Daoy (cell line): ENCODE results near the gene FAM3C. TPM values are rescaled to one million over a fixed set of nuclear protein-coding genes. Genes with fewer than 3 reads are reported as not detected.
A peak's percentile ranks its signal among the peaks of the same experiment; 100 is the strongest.

Experiments used
- DNase-seq: peaks from one replicate; pipeline ENCODE4 v3.0.0-alpha.2; 2015; ENCODE audit warnings: low read depth
- total RNA-seq: library from RNA; depleted of rRNA; stranded (reverse); fragments of >200 nt; shearing (Covaris generic); gene quantifications from 2 replicates; pipeline ENCODE4 v1.2.3, GENCODE V29; 2014

The FAM3C gene
- total RNA-seq, 1 experiment from 2014 or later: 86.6 TPM

DNA sequence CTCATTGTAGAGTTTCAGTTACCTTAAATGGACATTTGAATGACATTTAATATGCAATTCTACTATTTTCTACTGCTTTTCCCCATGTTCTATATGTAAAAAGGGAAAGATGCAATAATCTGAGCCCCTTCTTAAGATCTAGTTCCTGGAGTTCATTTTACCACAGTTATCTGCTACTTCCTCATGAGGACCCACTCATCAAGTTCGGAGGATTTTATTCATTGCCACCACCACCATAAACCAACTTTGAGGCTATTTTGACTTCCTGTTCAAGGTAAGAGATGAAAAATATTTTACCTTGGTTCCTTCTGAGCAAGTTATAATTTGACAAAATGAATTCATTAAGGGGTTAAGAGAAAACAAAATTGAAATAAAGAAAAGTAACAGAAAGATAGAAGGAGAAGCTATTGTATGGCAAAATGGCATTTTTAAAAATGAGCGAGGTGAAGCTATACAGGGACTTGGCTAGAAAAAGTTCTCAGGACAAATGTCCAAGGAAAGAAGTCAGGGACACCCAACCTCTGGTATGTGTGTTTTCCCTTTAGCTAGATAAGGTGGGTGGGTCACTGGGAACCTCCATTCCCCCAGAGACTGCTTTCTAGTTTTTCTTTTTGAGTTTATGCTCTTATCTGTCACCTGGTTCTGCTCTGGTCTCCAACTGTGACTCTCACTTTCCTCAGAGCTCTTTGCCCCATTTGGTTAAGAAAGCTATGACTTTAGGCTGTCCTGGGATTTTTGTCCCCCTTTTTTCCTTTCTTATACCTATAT lies 14.9 kb upstream of the FAM3C start:
- DNase-seq: no peak

DNA sequence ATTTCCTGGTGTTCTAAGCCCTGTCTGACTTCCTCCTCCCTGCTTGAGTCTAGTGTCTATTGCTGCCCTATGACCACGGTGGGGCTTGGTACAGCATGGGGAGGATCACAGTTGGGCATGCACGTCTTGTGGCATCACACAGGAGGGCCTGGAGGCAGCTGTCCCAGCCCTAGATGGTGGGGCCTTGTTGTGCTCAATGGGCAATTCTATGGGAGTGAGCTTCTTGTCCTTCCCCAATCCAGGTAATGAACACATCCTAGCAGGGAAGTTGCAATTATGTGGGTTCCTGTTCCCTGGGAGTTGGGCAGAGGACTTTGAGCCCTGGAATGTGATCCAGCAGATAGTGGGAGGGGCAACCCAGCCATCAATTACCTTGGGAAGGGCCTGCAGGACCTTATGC lies 10.8 kb upstream of the FAM3C start:
- no peak for DNase-seq

DNA sequence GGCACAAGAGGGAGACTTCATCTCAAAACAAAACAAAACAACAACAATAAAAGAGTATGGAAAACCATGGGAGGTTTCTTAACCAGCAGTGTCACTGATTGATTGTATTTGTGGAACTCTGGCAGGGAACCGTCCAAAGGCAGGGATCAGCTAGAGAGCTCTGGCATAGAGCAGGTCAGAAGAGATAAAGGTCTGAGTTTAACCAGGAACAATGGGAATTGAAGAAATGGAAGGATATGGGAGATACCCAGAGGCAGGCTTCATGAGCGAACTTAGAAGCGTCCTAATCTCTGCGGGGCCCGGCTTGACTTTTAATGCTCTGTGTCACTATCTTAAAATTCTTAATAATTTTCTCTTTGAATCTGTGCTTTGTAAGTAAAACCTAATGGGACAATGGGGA lies 10.4 kb upstream of the FAM3C start:
- no peak for DNase-seq

DNA sequence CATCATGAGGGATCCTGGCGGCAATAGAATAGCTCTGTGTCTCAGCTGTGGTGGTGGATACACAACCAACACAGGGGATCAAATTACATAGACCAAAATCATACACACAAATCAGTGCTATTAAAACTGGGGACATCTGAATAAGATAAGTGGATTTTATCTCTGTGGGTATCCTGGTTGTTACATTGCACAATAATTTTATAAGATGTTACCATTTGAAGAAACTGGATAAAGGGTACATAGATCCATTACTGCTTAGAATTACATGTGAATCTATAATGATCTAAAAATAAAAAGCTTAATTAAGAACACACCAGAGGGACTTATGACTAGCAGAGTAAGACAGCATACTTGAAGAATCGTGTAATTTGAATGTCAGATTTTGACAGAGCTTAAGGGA lies 8.2 kb upstream of the FAM3C start:
- no peak for DNase-seq

DNA sequence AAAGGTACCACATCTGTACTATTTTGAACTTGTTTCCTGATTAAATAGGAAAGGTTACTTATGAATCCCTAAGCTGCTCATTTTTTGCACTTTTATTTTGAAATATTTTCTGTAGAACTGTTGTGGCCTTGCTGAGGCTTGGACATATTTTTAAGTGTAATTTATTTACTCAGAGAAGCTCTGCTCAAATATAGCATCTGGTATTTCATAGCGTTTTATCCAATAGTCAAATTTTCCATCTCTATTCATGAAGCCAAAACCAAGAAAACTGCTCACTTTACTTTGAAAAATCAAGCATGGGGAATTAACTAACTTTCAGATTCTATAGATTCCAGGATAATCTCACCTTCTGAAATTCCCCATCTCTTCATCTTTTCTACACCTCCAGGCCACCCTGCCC lies 6.6 kb upstream of the FAM3C start:
- DNase-seq: no peak

DNA sequence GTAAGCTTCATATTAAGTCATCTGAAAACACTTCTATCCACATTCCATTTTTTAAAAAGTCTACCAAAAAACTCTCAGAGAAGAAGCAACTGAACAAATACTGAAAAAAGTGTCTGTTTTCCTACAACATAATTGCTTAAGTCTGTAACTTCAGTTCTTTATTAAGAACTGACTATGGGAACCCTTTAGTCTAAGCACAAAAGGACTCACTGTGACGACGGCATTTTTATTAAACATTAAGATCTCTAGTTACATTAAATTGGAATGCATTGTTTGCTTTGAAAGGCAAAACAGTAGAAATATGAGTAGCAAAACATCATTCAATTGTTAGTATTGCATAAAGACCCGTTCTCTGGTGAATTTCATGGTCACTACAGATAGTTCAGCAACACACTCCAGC lies 5.8 kb upstream of the FAM3C start:
- DNase-seq: no peak

DNA sequence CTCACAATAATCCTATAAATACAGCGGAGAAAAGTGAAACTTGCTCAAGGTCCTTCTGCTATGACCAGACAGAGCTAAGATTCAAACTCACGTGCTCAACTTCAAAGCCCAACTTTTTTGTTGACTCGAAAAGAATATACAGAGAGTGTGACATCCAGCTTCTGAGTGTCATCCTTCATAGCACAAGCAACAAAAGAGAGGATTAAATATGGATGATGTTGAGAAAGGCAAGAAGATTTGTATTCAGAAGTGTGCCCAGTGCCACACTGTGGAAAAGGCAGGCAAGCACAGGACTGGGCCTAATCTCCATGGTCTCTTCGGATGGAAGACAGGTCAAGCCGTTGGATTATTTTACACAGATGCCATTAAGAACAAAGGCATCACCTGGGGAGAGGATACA lies 2.1 kb upstream of the FAM3C start:
- no peak for DNase-seq

DNA sequence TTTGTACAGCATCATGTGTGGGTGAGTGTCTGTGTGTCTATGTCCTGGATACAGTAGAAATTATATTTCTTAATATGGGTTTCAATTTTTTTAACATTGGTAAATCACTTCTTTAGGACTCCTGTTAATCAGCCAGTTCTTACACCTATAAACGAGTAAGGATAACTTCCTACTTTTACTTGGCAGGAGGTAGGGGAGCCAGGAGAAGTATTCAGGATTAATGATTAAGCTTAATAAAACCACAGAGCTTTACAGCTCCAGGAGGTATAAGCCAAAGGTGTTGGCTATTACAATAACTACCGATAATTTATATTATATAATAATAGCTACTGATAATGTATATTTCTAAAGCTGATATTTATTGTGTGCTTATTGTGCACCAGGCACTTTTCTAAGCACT lies 1.7 kb upstream of the FAM3C start:
- DNase-seq: no peak

DNA sequence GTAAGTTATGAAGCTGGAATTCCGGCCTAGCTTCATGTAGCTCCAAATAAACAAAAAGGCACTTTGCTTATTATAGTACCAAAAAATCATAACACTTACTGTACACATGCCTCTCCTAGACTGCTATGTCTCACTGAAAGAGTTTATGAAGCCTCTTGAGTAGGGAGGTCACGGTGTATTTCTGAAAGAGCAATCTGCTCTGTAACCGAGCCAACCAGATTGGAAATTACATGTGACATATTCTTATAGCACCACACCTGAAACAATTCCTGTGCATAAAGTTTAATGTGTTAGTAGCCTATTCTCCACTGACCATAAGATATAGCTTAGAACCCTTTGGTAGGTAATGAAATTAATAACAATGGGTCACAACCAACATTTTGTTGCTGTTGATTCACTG lies 1.3 kb upstream of the FAM3C start:
- DNase-seq: no peak

DNA sequence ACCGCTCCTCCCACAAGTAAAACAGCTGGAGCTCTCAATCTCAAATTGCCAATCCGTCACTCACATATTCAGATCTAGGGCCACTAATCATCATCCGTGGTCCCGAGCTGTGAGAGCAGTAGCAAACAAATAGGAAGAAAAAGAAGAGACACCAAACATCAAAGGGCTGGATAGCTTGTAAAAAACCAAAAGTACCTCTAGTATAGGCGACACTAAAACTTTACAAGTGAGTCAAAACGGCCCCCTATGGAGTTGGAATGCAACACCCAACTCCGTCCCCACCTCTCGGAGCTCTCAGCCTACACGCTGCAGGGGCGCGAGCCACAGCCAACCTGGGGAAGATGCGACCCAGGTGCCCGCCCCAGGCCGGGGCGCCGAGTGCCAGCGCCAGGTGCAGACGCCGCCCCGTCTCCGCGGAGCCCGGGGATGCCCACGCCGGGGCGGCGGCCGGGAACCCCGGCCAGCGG lies 581 bp downstream of the FAM3C start:
- peak; percentile 78 for DNase-seq

DNA sequence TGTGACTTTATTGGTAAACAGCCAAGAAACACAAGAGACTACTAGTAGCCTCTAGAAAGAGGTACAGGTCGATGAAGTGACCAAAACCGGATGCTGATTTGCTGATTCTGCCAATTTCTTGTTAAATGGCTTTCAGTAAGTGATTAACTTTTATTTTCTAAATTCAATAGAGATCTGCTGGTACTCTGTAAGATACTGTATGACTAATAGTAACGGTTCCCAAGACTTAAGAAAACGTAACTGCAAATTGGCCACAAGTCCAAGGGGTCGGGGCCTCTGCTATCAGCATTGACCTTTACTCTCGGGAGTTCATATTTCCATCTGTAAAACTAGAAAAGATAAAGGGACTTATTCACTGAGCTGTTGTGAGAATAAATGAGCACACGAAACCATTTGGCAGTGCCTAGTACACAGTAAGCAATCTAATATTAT lies 1.4 kb downstream of the FAM3C start:
- no peak for DNase-seq

DNA sequence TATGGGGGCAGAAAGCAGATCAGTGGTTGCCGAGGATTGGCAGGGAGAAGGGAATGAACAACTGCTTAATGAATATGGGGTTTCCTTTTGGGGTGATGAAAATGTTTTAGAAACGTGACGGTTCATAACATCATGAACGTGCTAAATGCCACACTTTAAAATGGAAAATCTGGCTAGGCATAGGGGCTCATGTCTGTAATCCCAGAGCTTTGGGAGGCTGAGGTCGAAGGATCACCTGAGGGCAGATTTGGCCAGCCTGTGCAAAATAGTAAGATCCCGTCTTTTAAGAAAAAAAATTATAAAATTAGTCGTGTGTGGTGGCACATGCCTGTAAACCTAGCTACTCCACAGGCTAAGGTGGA lies 3.1 kb downstream of the FAM3C start:
- DNase-seq: no peak

DNA sequence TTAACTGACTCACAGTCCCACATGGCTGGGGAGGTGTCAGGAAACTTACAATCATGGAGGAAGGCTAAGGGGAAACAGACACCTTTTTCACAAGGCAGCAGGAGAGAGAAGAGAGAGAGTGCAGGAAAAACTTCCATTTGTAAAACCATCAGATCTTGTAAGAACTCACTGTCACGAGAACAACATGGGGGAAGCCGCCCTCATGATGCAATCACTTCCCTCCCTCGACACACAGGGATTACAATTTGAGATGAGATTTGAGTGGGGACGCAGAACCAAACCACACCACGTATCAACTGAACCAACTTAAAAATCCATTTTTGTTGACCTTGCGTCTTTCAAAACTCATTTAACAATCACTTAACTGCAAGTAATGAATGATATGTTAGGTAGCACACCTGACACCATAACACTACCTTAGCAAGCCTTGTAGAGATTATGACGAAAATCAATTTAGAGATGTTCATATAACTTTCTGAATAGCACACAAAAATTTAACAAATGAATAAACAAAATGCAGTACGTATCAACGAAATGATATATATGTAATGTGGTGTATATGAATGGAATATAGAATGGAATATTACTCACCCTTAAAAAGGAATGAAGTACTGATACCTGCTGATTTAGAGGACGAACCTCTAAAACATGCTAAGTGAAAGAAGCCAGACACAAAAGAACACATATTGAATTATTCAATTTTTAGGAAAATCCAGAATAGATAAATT lies 3.7 kb downstream of the FAM3C start:
- DNase-seq: no peak

DNA sequence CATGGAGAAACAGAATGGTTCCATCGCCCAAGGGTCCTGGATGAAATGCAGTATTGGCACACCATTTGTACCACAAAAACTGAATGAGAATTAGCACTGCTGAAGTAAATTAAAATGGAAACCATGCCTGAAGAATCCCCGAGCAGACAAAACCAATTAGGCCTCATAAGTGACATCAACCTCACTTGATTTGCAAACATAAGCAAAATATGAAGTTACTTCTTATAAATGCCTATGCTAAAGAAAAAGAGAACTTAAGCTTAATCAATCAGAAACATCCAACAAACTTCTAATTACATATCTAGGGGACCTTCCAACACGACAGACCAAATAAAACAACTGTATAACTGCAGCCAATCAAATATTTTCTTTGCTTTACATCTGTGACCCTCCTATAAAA lies 4.4 kb downstream of the FAM3C start:
- DNase-seq: no peak

DNA sequence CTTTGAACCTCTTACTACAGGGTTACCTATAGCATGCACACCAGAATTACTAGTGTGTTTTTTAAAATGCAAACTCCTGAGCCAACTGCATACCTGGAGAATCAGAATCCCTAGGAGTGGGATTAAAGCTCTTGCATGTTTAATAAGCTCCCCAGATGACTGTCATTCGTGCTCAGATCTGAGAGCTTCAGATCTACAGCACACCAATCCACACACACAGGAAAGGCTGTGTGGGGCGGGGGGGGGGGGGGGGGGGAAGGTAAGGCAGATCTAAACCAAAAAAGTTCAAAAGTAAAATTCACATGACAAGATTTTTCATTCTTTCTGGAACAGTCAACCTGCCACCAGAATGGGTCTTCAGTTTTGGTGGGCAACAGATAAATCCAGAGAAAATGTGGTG lies 5.5 kb downstream of the FAM3C start:
- DNase-seq: no peak

DNA sequence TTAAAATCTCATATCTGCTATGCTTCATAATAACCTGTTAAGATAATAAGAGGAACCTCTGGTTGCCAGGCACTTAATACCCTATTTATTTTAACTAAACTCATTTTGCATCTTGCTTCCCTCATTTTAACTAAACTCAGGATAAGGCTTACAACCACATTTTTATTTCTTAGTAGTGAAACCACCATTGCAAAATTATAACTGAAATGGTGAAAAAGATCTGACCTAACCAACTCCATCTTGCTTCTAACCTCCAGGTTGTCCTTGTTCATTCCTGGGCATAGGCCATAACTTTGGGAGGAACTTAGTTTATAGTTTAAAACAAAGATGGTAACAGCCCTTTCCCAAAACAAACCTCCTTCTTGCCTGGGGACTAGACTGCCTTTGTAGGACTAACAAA lies 6.0 kb downstream of the FAM3C start:
- no peak for DNase-seq

DNA sequence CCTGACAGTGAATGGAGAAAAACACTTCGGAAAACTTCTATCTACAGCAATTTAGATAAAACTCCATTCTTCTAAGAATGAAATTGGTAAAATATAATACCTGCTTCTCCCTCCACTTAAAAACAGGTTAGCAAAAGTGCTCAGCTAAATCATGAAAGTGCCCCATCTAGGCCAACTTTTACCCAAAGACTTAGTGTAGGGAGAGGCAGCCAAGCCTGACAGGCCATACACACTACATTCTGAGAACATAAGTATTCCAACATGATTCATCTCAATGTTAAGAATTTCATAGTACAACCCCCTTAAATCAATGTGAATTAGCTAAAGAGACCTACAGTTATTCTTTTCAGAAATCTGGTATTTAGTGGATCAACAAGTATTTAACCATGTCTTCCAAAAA lies 7.2 kb downstream of the FAM3C start:
- no peak for DNase-seq

DNA sequence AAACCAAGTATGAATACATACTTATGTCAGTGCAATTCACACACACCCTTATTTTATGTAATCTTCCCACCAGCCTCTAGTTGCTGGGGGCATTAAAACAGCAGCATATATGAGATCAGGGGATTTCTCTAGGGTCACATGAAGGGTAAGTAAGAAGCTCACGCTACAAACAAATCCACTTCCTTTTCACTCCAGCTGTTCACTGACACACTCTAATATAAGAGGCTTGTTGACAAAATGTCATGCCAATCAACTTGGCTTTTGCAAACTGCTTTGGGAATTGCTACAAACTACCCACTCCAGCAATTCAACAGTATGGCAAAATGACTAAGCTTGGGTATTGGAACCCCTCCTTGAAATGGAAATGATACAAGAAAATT lies 10.3 kb downstream of the FAM3C start:
- peak; percentile 38 for DNase-seq

DNA sequence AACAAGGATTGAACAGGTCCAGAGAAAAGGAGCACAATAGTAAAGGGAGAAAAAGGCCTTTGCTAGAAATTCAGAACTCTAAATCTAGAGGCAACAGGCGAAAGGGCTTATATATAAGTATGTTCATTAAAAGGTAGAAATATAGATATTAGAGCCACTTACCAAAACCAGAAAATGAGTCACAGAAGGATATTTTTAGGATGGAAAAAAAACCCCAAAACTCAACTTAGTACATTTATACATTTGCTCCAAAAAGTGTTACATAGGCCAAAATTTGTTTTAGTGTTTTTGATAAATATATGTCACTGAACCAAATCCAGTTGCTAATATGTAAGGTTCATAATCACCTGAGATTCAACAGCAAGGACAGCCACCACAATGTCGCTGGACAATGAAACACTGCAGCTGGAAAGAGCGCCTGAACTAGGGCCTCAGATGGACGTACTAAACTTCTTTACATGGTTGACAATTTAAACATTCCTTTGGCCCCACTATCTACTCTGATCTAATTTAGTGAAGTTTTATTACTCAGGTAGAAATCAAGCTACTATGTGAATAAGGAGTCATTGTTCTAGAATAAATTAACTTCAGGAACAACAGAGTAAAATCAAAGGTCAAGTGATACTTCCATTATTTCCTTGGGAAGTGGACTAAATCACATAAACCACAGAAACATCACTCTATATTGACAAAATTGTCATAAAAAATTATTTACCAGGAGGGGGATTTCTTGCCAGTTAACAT lies 10.9 kb downstream of the FAM3C start:
- DNase-seq: no peak

DNA sequence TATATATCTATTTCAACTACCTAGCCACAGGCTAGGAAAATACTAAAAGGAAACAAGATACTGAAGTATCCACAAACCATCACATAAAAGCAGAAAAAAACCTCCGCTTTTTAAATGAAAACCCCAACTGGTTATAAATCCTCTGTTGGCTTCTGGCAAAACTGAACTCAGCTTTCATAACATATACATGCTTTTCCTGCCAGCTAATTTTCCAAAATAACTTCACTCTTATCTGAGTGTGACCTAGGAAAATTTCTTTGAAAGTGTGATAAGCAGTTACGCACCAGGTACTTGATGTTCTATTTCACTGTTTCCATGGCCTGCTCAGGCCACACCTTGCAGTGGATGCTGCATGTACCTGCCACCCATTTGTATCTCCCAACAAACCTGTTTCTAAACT lies 11.8 kb downstream of the FAM3C start:
- DNase-seq: no peak

DNA sequence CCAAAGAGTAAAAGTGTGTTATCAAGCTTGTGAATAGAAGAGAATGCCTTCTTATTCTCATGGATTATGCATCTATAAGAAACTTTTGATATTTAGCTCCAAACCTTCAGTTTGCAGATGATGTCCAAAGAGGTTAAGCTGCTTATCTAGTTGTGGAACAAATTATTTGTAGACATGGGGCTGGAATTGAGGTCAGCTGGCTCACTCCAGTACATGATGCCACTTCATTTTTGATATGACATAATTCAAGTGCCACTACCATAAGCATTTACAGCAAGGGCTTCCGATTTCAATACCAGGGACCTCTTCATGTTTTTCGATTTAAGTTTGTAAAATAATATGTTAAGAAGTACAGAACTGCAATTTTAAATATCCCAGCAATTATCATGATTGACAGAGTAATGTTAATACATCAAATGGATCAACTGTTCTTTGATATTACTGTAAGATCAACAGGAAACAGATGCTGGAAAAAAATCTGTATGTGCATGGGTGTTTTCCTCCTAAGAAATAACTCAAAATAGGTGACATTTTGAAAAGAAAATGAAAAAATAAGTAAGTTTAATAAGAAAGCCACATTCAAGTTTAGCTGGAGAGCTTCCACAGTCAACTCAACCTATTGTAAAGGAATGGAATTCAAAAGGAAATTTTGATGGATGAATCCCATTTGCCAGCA lies 12.7 kb downstream of the FAM3C start:
- DNase-seq: no peak

DNA sequence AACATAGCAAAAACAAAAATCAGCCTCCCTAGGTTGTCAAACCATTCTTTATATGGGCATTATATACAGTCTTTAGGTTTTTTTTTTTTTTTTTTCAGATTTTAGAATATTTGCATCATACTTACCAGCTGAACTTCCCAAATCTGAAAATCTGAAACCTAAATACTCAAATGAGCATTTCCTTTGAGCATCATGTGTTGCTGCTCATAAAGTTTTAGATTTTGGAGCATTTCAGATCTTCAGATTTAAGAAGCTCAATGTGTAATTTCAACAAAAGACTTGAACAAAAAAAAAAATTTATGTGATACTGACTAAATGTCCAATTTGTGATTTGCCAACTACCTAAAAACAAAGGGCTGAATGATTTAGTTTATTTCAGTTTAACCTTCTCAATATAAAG lies 13.6 kb downstream of the FAM3C start:
- no peak for DNase-seq
